Cardiac fibroblast (primary cell): ENCODE measurements around the gene ZNF792.
"Not testable (repeated sequence)": the region's sequence is repeated elsewhere in the genome, so short reads cannot be mapped to it uniquely, and the experiment has no call there.

Experiments
- DNase-seq, 2 donors: peaks; one replicate each; pipeline versions ENCODE4 v3.0.0 to v3.0.0-alpha.2; 2010; ENCODE audit warnings: low read depth in 2 of 2
- H3K4me3 ChIP-seq, 2 donors: replicated peaks in 1 of 2; 1 replicate in 1 of 2; 2 replicates in 1 of 2; pipeline ENCODE4 v1.5.1; 2011; ENCODE audit warnings: low read depth in 2 of 2, low read length in 2 of 2, mild to moderate bottlenecking in 2 of 2, moderate library complexity in 1 of 2
- TF ChIP-seq, protein P1 (sequence below): IDR thresholded peaks from one replicate; pipeline ENCODE4 v1.5.1; 2011; ENCODE audit warnings: low read depth, mild to moderate bottlenecking, low read length, inconsistent platforms

ZNF792 gene

DNA sequence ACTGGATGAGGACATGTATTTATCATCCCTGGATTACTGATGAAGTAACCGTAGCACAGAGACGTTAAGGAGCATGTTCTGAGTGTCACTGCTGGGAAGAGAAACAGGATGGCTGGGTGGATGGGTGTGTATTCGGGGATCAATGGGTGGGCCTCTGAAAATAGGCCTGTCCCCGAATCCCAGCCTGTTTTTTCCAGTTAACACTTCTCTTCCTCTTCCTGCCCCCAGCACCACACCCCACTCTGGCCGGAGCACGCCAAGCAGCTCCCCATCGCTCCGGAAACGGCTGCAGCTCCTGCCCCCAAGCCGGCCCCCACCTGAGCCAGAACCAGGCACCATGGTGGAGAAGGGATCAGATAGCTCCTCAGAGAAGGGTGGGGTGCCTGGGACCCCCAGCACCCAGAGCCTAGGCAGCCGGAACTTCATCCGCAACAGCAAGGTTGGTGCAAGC lies 44.9 kb upstream of the ZNF792 start:
- no peak overlapping the region for H3K4me3 ChIP-seq
- TF ChIP-seq, protein P1, sequence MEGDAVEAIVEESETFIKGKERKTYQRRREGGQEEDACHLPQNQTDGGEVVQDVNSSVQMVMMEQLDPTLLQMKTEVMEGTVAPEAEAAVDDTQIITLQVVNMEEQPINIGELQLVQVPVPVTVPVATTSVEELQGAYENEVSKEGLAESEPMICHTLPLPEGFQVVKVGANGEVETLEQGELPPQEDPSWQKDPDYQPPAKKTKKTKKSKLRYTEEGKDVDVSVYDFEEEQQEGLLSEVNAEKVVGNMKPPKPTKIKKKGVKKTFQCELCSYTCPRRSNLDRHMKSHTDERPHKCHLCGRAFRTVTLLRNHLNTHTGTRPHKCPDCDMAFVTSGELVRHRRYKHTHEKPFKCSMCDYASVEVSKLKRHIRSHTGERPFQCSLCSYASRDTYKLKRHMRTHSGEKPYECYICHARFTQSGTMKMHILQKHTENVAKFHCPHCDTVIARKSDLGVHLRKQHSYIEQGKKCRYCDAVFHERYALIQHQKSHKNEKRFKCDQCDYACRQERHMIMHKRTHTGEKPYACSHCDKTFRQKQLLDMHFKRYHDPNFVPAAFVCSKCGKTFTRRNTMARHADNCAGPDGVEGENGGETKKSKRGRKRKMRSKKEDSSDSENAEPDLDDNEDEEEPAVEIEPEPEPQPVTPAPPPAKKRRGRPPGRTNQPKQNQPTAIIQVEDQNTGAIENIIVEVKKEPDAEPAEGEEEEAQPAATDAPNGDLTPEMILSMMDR = no peak
- no peak for DNase-seq

DNA sequence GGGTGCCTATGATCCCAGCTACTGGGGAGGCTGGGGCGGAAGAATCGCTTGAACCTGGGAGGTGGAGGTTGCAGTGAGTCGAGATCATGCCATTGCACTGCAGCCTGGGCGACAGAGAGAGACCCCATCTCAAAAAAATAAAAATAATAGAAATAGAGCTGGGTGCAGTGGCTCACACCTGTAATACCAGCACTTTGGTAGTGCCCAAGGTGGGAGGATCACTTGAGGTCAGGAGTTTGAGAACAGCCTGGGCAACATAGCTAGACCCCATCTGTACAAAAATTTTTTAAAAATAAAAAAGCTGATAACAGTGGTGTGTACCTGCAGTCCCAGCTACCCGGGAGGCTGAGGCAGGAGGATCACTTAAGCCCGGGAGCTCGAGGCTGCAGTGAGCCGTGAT lies 43.4 kb upstream of the ZNF792 start:
- not testable (repeated sequence) for H3K4me3 ChIP-seq, DNase-seq

DNA sequence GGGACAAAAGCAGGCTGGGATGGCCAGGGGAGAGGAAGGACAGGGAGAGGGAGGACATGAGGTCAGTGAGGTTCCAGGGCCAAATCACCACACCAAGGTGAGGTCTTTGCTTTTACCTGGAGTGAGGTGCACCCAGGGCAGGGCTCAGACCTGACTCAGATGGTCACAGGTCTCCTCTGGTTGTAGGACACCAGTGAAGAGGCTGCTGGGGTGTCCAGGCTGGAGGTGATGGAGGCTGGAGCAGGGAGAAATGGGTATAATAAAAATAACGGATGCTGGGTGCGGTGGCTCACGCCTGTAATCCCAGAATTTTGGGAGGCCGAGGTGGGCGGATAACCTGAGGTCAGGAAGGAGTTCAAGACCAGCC lies 43.0 kb upstream of the ZNF792 start:
- H3K4me3 ChIP-seq = no peak overlapping the region
- DNase-seq = no peak
- TF ChIP-seq, protein P1 = no peak

DNA sequence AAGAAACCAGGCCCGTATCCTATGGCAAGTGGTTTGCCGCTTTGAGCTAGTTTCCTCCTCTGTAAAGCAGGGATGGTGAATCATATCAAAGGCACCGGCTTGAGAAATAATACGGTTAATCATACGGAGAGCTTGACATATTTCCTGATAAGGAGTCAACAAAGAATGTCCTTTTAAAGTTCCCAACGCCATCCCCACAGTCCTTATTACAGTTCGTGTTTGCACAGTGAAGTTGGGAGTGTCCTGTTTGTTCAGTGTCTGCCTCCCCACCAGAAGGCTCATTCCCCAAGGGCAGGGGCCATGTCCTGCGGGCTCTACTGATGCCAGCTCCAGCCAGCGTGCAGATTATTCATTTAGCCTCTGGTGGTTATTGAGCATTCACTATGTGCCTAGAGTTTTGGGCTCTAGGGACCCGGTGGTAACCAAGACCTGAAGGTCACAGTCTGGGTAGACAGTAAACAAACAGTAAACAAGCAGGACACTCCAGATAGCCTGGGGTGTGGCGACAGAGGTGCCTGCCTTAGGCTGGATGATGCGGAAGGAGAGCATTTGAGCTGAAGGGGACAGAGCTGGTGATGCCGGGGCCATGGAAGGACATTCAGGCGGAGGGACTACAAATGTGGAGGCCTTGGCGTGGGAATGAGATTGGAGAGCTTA lies 42.4 kb upstream of the ZNF792 start:
- TF ChIP-seq, protein P1 = no peak

DNA sequence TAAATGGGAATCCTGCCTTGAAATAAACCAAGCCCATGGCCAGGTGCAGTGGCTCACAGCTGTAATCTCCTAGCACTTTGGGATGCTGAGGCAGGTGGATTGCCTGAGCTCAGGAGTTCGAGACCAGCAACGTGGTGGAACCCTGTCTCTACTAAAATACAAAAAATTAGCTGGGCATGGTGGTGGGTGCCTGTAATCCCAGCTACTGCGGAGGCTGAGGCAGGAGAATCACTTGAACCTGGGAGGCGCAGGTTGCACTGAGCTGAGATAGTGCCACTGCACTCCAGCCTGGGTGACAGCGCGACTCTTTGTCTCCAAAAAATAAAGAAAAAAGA lies 41.9 kb upstream of the ZNF792 start:
- not testable (repeated sequence) for H3K4me3 ChIP-seq, DNase-seq

More for the DNA sequence above, 42.4 kb upstream of the ZNF792 start:
- DNase-seq = peak; percentile 81 to 90
- H3K4me3 ChIP-seq = no peak overlapping the region

DNA sequence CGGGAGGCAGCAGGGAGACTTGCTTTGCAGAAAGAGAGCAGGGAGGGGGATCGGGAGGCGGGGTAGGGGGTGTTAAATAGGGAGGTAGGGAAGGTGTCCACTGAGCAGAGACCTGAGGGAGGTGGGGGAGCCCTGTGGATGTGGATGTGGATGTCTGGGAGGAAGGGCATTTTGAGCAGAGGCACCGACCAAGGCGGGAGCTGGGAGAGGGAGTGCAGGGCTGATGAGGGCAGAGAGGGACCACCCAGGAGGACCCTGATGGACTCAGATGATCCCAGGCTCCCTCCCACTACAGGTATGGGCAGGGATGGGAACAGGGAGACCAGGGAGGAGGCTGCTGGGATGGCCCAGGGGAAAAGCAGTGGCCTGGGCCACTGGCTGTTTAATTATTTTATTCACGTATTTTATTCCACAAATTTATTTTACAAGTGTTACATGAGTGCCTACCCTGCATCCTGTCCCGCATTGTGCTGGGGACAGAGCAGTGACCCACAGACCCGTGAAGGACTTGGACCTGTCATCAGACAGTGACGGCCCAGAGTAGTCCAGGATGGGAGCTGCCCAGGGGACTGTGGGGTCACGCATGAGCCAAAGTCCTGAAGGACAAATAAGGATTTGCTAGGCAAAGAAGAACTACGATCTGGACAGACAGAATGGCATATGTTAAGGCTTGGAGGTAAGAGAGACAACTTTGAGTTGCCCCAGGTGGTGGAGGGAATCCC lies 41.4 kb upstream of the ZNF792 start:
- TF ChIP-seq, protein P1 = no peak
- no peak overlapping the region for H3K4me3 ChIP-seq
- DNase-seq = no peak

DNA sequence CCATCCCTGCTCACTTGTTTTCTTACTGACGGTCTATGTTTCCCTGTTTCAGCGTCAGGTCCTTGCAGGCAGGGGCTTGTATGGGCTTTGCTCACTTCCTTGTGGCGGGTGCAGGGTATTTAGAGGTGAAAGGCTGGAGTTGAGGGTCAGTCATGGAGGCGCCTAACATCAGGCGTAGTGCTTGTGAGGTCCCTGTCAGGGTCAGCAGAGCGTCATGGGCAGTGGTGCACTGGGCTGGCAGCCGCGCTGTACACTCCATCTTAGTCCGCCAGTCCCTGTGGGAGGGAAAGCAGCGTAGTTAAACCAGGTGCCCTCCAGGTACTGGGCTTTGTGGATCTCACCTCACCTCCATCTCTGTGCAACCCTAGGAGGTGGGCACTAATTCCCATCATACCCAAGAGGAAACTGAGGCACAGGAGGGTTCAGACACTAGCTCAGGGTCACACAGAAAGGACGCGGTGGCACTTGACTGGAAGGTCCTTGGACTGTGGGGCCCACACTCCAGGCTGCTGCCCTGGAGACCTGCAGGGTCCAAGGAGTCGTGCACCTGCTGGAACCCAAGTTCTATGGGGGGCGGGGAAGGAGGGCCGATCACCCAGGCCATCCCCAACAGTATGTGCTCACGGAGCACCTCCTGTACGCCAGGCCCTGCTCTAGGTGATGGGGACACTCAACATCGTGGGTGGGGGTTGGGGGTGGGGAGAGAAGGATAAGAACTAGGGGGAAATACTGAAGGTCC lies 40.7 kb upstream of the ZNF792 start:
- no peak for DNase-seq
- no peak overlapping the region for H3K4me3 ChIP-seq
- TF ChIP-seq, protein P1 = no peak
